ENCODE results near the gene SMAD6. TPM values are rescaled to one million over a fixed set of nuclear protein-coding genes. Genes with fewer than 3 reads are reported as not detected.
A peak's percentile ranks its signal among the peaks of the same experiment; 100 is the strongest.

The SMAD6 gene
- total RNA-seq, 1 donor from 2014 or later: 20.3 TPM

GRCh38 chr15:66743703-66744536, 41.9 kb downstream of the SMAD6 start:
- H3K4me1 ChIP-seq: peaks cover 92% of the 10 kb centered on the region
- no peak overlapping the region for H3K4me3 ChIP-seq
- no peaks in the 10 kb centered on the region for H3K36me3 ChIP-seq
- peak overlapping the region; percentile 80 for H3K27ac ChIP-seq (replicated peaks)
- no peaks in the 10 kb centered on the region for H3K27me3 ChIP-seq (ENCODE audit: low read depth)
- no peak for DNase-seq
- H3K9me3 ChIP-seq (replicated peaks): no peaks in the 10 kb centered on the region
- TF ChIP-seq CTCF (IDR thresholded peaks at IDR 0.05; ENCODE audit: borderline replicate concordance): no peak
- intact Hi-C loops (cut with micrococcal nuclease): no loop called here

GRCh38 chr15:66744610-66745279, 42.7 kb downstream of the SMAD6 start:
- no peaks in the 10 kb centered on the region for H3K9me3 ChIP-seq (replicated peaks)
- no peaks in the 10 kb centered on the region for H3K36me3 ChIP-seq
- H3K4me1 ChIP-seq: peaks cover 98% of the 10 kb centered on the region
- TF ChIP-seq CTCF (IDR thresholded peaks at IDR 0.05; ENCODE audit: borderline replicate concordance): no peak
- no peaks in the 10 kb centered on the region for H3K27me3 ChIP-seq (ENCODE audit: low read depth)
- peak overlapping the region; percentile 80 for H3K27ac ChIP-seq (replicated peaks)
- no peak for DNase-seq
- intact Hi-C loops (cut with micrococcal nuclease): no loop called here
- no peak overlapping the region for H3K4me3 ChIP-seq

GRCh38 chr15:66745530-66746230, 43.6 kb downstream of the SMAD6 start:
- peak overlapping the region; percentile 80 for H3K27ac ChIP-seq (replicated peaks)
- intact Hi-C loops (cut with micrococcal nuclease): no loop called here
- H3K27me3 ChIP-seq (ENCODE audit: low read depth): no peaks in the 10 kb centered on the region
- H3K4me1 ChIP-seq: peaks cover 98% of the 10 kb centered on the region
- H3K36me3 ChIP-seq: no peaks in the 10 kb centered on the region
- H3K4me3 ChIP-seq: no peak overlapping the region
- H3K9me3 ChIP-seq (replicated peaks): no peaks in the 10 kb centered on the region
- no peak for TF ChIP-seq CTCF (IDR thresholded peaks at IDR 0.05; ENCODE audit: borderline replicate concordance)
- no peak for DNase-seq

- H3K4me3 ChIP-seq: no peak overlapping the region
- H3K4me1 ChIP-seq: peaks cover 100% of the 10 kb centered on the region
- intact Hi-C loops (cut with micrococcal nuclease): no loop called here
- DNase-seq: no peak
- H3K9me3 ChIP-seq (replicated peaks): no peaks in the 10 kb centered on the region
- H3K27ac ChIP-seq (replicated peaks): peak overlapping the region; percentile 80
- no peak for TF ChIP-seq CTCF (IDR thresholded peaks at IDR 0.05; ENCODE audit: borderline replicate concordance)
- no peaks in the 10 kb centered on the region for H3K36me3 ChIP-seq
- H3K27me3 ChIP-seq (ENCODE audit: low read depth): no peaks in the 10 kb centered on the region
Measured at GRCh38 chr15:66746231-66746605, 44.2 kb downstream of the SMAD6 start.

- intact Hi-C loops (cut with micrococcal nuclease): no loop called here
- no peak for TF ChIP-seq CTCF (IDR thresholded peaks at IDR 0.05; ENCODE audit: borderline replicate concordance)
- Histone ChIP-seq H3K27me3 (ENCODE audit: low read depth) (no peaks in the 10 kb centered on the region), H3K4me1 (peaks cover 100% of the 10 kb centered on the region), H3K4me3 (no peak overlapping the region), H3K36me3 (no peaks in the 10 kb centered on the region), H3K27ac (replicated peaks) (peak overlapping the region; percentile 33), H3K9me3 (replicated peaks) (no peaks in the 10 kb centered on the region)
- DNase-seq: no peak
Measured at GRCh38 chr15:66747223-66747622, 45.2 kb downstream of the SMAD6 start.
